Panc1 (cell line): Measurements from ENCODE around the gene TMEM256. TPM values are rescaled to one million over a fixed set of nuclear protein-coding genes. Genes with fewer than 3 reads are reported as not detected.
A peak's percentile ranks its signal among the peaks of the same experiment; 100 is the strongest.

Source experiments
- ATAC-seq: fragments of 200-7000 bp; cut with Tn5 transposase; 2 replicates; pipeline ENCODE4 v1.9.1; 2020; ENCODE audit warnings: mild to moderate bottlenecking, moderate library complexity
- BruUV-seq: library from RNA; stranded (reverse); fragments of 400-500 nt; replicated peaks from 2 replicates; lab custom pipeline; 2021; lab: Mats Ljungman, UMichigan
- CTCF ChIA-PET: fragments of 300-600 bp; sonication (Branson Sonifier 250); formaldehyde crosslinking; loops from one replicate; lab custom pipeline; 2022; ENCODE audit warnings: antibody characterized with exemption; lab: Charles Lee
- POLR2A ChIA-PET: fragments of 300-600 bp; sonication (Branson Sonifier 250); formaldehyde crosslinking; loops from one replicate; lab custom pipeline; 2022; ENCODE audit warnings: antibody characterized with exemption; lab: Charles Lee
- DNase-seq: peaks from one replicate; pipeline ENCODE4 v3.0.0-alpha.2; 2010; ENCODE audit warnings: low read depth, low spot score
- H3K27ac ChIP-seq: 2 replicates; pipeline ENCODE4 v1.5.1; 2011; ENCODE audit warnings: mild to moderate bottlenecking, low read length, inconsistent platforms
- H3K27me3 ChIP-seq: fragments of 200-500 bp; sonication (Bioruptor generic); 2 replicates; pipeline ENCODE4 v1.6.0; 2014; ENCODE audit warnings: low read length, inconsistent platforms; ENCODE audit not compliant: control insufficient read depth, insufficient read depth
- H3K36me3 ChIP-seq: fragments of 200-500 bp; sonication (Bioruptor generic); 2 replicates; pipeline ENCODE4 v1.5.1; 2014; ENCODE audit warnings: inconsistent platforms, mild to moderate bottlenecking, low read length, moderate library complexity; ENCODE audit not compliant: control insufficient read depth, insufficient read depth
- H3K4me1 ChIP-seq: 2 replicates; pipeline ENCODE4 v1.5.1; 2011; ENCODE audit warnings: inconsistent platforms, mild to moderate bottlenecking, low read length, moderate library complexity; ENCODE audit not compliant: control insufficient read depth, insufficient read depth
- H3K4me3 ChIP-seq, 2 experiments: 2 replicates each; pipeline ENCODE4 v1.5.1; 2011 to 2012; ENCODE audit warnings: low read depth in 2 of 2, low read length in 2 of 2, mild to moderate bottlenecking in 2 of 2, inconsistent platforms in 1 of 2, moderate library complexity in 1 of 2
- H3K9me3 ChIP-seq: fragments of 200-500 bp; sonication (Bioruptor generic); 2 replicates; pipeline ENCODE4 v1.5.1; 2014; ENCODE audit warnings: low read depth, mild to moderate bottlenecking, inconsistent platforms, low read length, moderate library complexity; ENCODE audit not compliant: control insufficient read depth, insufficient read depth
- POLR2AphosphoS5 ChIP-seq: IDR thresholded peaks from 2 replicates; pipeline ENCODE4 v1.6.1; 2012; ENCODE audit warnings: mild to moderate bottlenecking, low read depth, low read length, moderate library complexity
- REST ChIP-seq, 2 experiments: IDR thresholded peaks; 2 replicates each; pipeline ENCODE4 v1.6.1; 2011 to 2012; ENCODE audit warnings: low read depth in 2 of 2, control low read depth in 1 of 2, low read length in 1 of 2, mild to moderate bottlenecking in 1 of 2, moderate library complexity in 1 of 2; ENCODE audit not compliant: insufficient read depth in 1 of 2
- SIN3A ChIP-seq: IDR thresholded peaks from 2 replicates; pipeline ENCODE4 v1.6.1; 2012; ENCODE audit warnings: low read depth, mild to moderate bottlenecking, low read length, moderate library complexity, borderline replicate concordance; ENCODE audit not compliant: insufficient read depth
- TCF7L2 ChIP-seq: IDR thresholded peaks from 2 replicates; pipeline ENCODE4 v1.6.1; 2011; ENCODE audit warnings: mild to moderate bottlenecking, low read depth, low read length, inconsistent platforms
- in situ Hi-C: cut with HindIII; loops from 2 replicates; pipeline ENCODE4 v1.10.0; 2016; ENCODE audit warnings: low sequenced_read_pairs, low pct_unique_long_range_greater_than_20kb
- intact Hi-C: fragments of 100-400 bp; cut with micrococcal nuclease; formaldehyde crosslinking; loops from one replicate; pipeline ENCODE4 v1.10.0; 2022; ENCODE audit not compliant: unreplicated experiment
- total RNA-seq: library from RNA; stranded (reverse); gene quantifications from one replicate; pipeline ENCODE4 v1.2.1, GENCODE V29; 2021; ENCODE audit not compliant: unreplicated experiment
- TF ChIP-seq, protein P1 (sequence below): fragments of 450-650 bp; IDR thresholded peaks from 2 replicates; pipeline ENCODE4 v1.5.1; 2017; ENCODE audit warnings: mild to moderate bottlenecking

TMEM256 gene
- total RNA-seq, 1 experiment from 2014 or later: 35.8 TPM

DNA sequence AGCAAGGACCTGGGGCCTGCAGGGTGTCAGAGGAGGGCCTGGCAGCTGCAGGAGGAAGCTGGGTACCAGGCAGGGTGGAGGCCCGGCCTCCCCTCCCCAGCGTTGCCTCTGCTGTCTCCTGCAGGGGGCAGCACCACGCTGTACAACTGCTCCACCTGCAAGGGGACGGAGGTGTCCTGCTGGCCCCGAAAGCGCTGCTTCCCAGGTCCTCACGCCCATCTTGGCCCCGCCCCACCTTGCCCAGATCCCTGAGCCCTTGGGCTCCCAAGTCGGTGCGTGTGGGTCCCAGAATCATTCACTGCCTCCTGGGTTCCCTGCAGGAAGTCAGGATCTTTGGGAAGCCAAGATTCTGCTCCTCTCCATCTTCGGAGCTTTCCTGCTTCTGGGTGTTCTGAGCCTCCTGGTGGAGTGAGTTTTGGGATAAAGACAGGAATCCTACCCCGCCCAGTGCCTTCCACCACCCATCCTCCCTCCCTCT lies 47.8 kb downstream of the TMEM256 start:
- no TSS peak for BruUV-seq
- in situ Hi-C loops: no loop called here
- ChIA-PET POLR2A (no interaction called here), CTCF (interaction anchor here (0.6 to 2.2 kb wide), 9 partner anchors 8 to 1607 kb away, joined by 3 to 11 read pairs (median 5); partner anchors contain the start of gene PLSCR3)
- peaks cover 6% of the 10 kb centered on the region for H3K4me1 ChIP-seq
- no peak overlapping the region for H3K27ac ChIP-seq
- TF ChIP-seq SIN3A: no peak
- TF ChIP-seq REST (IDR thresholded peaks at IDR 0.05; ENCODE audit: insufficient read depth in 1 of 2, low read depth in 2 of 2, low read length in 1 of 2): peak in 1 of 2 experiments; percentile 41; a peak in 1 of 4 replicates
- no peak for TF ChIP-seq TCF7L2
- TF ChIP-seq, protein P1, sequence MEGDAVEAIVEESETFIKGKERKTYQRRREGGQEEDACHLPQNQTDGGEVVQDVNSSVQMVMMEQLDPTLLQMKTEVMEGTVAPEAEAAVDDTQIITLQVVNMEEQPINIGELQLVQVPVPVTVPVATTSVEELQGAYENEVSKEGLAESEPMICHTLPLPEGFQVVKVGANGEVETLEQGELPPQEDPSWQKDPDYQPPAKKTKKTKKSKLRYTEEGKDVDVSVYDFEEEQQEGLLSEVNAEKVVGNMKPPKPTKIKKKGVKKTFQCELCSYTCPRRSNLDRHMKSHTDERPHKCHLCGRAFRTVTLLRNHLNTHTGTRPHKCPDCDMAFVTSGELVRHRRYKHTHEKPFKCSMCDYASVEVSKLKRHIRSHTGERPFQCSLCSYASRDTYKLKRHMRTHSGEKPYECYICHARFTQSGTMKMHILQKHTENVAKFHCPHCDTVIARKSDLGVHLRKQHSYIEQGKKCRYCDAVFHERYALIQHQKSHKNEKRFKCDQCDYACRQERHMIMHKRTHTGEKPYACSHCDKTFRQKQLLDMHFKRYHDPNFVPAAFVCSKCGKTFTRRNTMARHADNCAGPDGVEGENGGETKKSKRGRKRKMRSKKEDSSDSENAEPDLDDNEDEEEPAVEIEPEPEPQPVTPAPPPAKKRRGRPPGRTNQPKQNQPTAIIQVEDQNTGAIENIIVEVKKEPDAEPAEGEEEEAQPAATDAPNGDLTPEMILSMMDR: peak; percentile 91
- no peaks in the 10 kb centered on the region; the same call in 1 of the 2 replicates for H3K36me3 ChIP-seq
- no peak for DNase-seq
- no peaks in the 10 kb centered on the region for H3K27me3 ChIP-seq
- intact Hi-C loops: loop anchor here (10.0 kb wide), 1 partner anchor 79 kb away; the partner anchor contains the start of genes FGF11 and TMEM102
- peak; percentile 73 for ATAC-seq
- no peaks in the 10 kb centered on the region for H3K9me3 ChIP-seq
- 0 out of 4 replicates have a peak overlapping the region, but pooled peaks of 1 of the 2 experiments have one; percentile 18 for H3K4me3 ChIP-seq

DNA sequence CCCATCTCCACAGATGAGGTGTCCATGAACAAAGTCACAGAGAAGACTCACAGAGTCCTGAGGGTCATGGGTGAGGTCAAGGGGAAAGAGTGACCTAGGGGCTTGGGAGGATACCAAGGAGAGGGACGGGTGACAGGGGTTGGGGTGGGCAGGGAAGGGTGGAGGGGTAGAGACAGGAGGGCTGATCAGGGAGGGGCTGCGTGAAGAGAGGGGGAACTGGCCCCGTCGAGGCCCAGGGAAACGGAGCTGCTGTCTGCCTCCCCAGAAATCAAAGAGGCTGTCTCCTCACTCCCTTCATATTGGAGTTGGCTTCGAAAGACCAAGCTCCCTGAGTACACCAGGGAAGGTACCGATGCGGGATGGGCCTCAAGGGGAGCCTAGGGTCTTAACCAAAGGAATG lies 48.3 kb downstream of the TMEM256 start:
- Histone ChIP-seq H3K4me1 (peaks cover 6% of the 10 kb centered on the region), H3K27me3 (no peaks in the 10 kb centered on the region), H3K27ac (no peak overlapping the region), H3K9me3 (no peaks in the 10 kb centered on the region), H3K36me3 (no peaks in the 10 kb centered on the region; the same call in 1 of the 2 replicates), H3K4me3 (no peak overlapping the region)
- intact Hi-C loops: loop anchor here (10.0 kb wide), 1 partner anchor 79 kb away; the partner anchor contains the start of genes FGF11 and TMEM102
- TF ChIP-seq REST (IDR thresholded peaks at IDR 0.05; ENCODE audit: insufficient read depth in 1 of 2, low read depth in 2 of 2, low read length in 1 of 2) (no peak), TCF7L2 (no peak), POLR2AphosphoS5 (no peak), SIN3A (no peak)
- TF ChIP-seq, protein P1: no peak
- CTCF ChIA-PET: interaction anchor here (0.6 to 2.2 kb wide), 6 partner anchors 39 to 1608 kb away, joined by 3 to 11 read pairs (median 4); partner anchors contain the start of gene PLSCR3
- BruUV-seq: no TSS peak
- in situ Hi-C loops: no loop called here
- POLR2A ChIA-PET: no interaction called here
- no peak for ATAC-seq
- DNase-seq: no peak
